HG02610 (cell line): Measurements from ENCODE around the gene ABHD13.

ENCODE experiments used
- ATAC-seq: cut with Tn5 transposase; IDR thresholded peaks from one replicate; pipeline ENCODE4 v1.9.1; 2021; ENCODE audit warnings: mild to moderate bottlenecking, moderate library complexity; ENCODE audit not compliant: unreplicated experiment

The ABHD13 gene

GRCh38 chr13:108281901-108282300 is 63.7 kb downstream of the ABHD13 start:
- ATAC-seq, result no peak

GRCh38 chr13:108283110-108283509 is 64.9 kb downstream of the ABHD13 start:
- no peak for ATAC-seq
